Activated CD8-positive, alpha-beta memory T cell treated with anti-CD3 and anti-CD28 coated beads for 1 hour (primary cell): ENCODE results near the gene SLC16A7.

ENCODE experiments used
- DNase-seq, 2 donors: peaks; one replicate each; pipeline ENCODE4 v3.0.0-alpha.2; 2020; ENCODE audit warnings: low read depth in 1 of 2; ENCODE audit errors: extremely low read depth in 1 of 2

Gene SLC16A7

DNA sequence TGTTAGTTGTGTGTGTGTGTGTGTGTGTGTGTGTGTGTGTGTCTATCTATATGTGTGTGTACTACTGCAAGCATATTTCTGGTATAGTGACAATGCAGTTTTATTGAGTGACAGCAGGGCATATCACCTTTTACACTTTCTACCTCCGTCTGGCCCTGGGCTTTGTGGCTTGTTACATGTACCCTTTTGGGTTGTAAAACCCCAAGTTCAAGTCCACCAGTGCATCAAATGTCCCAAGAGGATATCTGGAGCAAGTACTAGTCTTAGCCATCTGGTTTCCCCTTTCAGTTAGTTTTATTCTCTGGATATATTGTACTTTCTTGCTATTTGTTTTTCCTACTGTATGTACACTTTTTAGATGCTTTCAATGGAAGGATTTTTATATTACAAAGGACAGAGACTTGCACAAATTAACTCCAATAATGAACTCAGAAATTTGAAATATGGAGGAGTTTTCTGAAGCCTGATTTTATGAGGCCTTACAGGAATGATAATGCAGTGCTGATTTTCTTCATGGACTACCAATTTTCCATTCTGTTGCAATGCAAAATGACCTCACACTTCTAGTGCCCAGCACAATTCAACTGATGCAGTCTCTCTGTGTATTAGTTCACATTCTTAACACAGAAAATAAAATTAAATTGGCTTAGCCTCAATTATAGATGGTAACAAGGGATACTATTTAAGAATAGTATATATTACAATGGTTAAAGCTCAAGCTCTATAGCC, 29.1 kb downstream of the SLC16A7 start:
- DNase-seq: no peak

DNA sequence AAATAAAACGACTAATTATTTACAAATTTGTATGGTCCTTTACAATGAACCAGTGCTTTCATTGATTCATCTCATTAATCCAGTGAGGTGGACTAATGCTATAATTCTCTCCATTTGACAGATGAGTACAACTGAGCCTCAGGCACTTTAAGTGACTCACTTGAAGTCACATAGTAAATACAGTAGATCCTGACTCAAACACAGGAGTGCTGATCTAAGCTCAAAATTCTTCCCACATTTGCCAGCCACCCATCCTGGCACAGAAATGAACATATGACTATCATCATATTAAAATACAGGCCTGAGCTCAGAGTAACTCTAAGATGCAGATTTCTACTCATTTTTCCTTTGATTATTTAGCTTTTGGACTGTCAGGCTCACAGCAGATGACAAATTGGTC, 30.6 kb downstream of the SLC16A7 start:
- no peak for DNase-seq

DNA sequence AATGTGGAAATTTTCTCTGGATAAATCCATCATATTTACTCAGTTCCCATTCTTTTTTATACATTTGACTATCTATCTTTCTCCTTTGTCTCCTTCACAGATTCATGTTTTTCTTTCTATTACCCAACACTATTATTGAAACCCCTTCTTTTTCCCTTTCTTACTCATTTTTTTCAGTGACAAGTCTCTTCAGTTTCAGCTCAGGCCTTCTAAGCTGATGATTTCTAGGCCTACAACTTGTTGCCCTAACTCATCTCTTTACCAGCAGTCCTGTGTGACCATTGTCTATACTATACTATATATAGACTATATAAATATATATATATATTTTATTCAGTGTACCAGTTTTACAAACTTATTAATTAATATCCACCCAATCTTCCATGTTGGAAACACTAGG, 31.8 kb downstream of the SLC16A7 start:
- DNase-seq: no peak

DNA sequence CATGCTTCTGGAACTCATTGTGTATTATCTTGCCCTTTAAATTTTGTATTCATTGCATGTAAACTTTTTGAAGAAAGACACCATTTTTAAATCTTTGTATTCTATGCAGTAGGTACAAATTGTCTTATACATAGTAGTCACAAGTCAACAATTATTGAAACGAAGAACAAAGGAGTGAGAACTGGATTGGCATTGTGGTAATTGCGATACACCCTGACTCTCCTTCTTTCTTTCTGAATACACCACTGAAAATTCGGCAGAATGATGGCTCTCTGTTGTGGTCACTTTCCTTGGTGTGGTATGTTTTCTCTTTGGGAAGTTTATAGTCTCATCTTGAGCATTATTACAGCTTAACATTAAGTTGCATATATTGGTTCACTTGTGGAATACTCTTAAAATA, 34.1 kb downstream of the SLC16A7 start:
- no peak for DNase-seq

DNA sequence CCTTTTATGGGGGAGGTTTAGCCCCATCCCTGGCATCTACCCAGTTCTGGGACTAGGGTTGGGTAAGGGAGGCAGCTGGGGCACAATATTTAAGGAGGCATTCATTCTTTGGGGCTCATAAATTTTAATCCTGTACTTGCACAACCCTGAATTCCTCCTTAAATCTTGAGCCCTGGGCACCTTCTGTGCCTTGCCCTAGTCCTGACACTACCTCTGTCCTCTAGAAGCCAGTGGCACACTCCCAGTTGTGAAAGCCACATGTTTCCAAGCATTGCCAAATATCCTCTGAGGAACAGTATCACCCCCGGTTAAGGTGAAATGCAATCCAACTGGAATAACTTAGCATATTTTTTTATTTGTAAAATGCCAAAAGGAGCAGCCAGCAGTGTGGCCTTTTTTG, 36.6 kb downstream of the SLC16A7 start:
- no peak for DNase-seq

DNA sequence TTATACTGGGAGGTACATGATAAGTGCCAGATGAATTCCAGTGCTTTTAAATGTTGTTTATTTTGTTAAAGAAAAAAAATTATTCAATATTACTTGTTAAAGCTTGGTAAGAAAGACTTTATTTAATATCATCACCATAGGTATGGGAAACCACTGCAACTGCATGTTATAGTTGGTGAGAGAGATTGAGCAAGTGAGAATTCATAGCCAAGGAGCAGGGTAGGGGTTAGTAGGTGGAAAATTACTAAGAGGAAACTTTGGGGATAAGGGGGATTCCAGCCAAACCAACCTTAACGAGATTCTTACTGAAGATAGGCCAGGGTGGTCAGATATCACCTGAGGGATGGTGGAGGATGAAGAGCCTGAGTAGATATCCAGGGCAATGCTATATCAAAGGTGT, 38.4 kb downstream of the SLC16A7 start:
- no peak for DNase-seq

DNA sequence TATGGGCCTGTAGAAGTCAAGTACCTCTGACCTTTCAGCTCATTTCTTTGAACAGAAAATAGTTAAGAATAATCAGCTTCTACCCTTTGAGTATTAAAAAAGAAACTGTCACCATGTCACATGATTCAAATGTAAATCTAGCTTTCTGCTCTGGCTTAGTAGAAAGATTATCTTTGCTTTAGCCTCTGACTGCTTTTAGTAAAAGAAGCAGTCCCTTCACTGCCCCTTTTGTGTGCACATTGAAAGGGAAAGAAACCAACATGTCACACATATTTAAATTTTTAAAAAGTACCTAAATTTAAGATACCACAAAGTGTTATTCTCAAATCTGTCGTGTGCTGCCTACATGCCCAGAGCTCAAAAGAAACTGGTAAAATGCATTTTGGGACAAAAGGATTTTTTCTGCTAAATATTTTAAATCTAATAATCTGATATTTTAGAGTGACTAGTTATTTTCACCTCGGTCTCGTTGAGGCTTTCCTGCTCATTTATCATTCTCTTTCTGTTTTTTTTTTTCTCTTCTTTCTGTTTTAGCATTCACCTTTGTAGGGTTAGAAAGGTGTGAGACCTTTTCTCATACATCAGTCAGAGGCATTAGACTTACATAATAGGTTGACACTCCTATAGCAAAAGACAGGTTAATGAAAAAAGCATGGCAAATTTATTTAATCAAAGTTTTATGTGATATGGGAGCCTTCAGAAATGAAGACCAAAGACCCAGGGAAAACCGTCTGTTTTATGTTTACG, 41.3 kb downstream of the SLC16A7 start:
- DNase-seq: no peak

DNA sequence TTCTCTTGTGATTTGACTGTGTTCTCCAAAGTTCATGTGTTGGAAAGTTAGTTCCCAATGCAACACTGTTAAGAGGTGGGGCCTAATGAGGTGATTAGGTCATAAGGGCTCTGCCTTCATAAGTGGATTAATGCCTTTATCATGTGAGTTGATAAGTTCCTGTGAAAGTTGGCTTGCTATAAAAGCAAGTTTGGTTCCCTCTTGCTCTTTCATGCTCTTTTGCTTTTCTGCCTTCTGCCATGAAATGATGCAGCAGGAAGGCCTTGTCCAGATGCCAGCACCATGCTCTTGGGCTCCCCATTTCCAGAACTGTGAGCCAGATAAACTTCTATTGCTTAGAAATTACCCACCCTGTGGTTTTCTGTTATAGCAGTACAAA, 41.9 kb downstream of the SLC16A7 start:
- no peak for DNase-seq

GRCh38 chr12:59643550-59643949, 47.7 kb downstream of the SLC16A7 start:
- no peak for DNase-seq

GRCh38 chr12:59645242-59645641, 49.4 kb downstream of the SLC16A7 start:
- DNase-seq: no peak

DNA sequence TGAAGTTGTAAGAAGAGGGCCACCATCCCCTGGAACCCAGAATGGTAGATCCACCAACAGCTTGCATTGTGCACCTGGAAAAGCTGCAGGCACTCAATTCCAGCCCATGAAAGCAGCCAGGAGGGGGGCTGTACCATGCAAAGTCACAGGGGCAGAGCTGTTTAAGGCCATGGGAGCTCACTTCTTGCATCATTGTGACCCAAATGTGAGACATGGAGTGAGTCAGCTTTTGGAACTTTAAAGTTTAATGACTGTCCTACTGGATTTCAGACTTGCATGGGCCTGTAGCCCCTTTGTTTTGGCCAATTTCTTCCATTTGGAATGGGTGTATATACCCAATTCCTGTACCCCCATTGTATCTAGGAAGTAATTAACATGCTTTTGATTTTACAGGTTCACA, 50.8 kb downstream of the SLC16A7 start:
- no peak for DNase-seq

DNA sequence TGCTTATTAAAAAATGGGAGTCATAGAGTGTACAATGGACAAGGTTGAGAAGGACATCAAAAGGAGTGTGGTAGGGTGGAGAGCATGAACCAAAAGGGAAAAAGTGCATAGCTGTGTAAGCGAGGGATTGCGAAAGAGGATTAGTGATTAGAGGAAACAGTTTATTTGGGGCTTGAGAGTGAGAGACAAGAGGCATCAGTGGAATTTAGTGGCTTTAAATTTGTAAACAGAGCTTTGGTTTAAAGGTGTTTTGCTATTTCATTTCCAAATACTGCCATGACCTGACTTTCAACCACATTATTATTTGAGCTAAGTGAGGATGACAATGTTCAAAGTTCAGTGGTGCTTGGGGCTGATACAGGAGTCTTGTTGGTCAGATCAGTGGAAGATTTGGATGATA, 53.4 kb downstream of the SLC16A7 start:
- no peak for DNase-seq

DNA sequence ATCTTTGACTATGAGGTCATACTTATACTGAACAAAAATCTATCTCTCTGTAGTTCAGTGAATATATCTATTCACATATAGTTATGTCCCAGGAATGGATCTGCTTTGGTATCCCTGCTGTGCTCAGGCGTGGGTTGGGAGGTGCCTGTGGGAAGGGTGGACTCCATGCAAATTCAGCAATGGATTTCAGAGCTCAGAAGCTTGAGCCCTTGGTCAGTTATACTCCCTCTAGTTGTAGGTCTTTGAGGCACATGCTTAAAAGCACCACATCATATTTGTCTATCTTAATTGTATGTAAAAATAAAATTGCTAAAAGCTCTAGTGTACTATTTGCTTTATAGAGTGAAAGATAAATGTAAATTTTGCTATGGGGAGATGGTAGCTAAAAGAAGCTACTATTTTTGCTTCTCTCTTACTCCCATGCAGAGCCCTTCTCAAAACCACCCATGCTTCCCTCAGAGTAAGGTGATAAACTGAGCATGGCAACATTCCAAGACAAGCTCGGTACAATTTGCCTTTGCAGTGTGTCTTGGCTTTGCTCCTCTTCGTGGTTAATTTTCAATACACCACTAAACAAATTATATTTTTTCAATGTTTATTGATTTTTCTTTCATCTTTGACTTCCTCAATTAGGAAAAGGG, 54.9 kb downstream of the SLC16A7 start:
- no peak for DNase-seq

- DNase-seq: no peak
These were observed 55.5 kb downstream of the SLC16A7 start for GRCh38 chr12:59651229-59651920.

DNA sequence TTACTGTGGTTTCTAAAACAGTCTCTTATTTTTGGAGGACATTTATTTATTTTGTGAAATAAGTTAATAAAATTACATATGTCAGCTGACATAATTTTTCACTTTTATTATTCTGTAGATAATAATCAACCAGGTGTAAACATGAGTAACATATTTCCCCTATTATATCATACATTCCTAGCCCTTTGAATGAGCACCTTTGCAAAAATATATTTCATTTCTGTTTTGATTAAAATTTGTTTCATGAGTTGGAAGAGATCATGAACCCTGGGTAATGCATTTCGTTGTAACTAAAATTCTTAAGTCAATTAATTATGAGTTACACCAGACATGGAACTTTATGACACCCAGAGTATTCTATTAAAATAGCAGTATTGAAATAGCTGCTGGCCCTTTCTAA, 56.3 kb downstream of the SLC16A7 start:
- no peak for DNase-seq

DNA sequence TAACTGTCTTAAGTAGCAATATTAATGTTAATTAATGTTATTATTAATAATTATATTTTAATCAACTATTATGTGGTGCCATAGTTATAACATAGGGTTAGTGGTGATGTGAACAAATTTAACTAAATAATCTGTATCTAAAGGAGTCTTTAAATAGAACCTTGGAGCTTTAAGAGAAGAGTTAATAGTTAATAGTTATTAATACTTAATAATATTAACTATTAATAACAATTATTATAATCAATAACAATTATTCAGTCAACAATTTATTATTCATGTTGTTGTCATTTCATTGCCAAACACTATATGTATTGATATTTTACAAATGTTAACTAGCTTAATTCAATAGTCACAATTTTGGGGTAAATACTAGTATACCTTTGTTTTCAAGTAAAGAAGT, 58.2 kb downstream of the SLC16A7 start:
- DNase-seq: no peak

GRCh38 chr12:59657266-59657665, 61.4 kb downstream of the SLC16A7 start:
- no peak for DNase-seq

- DNase-seq: no peak
These were observed 61.9 kb downstream of the SLC16A7 start for GRCh38 chr12:59657711-59658110.

DNA sequence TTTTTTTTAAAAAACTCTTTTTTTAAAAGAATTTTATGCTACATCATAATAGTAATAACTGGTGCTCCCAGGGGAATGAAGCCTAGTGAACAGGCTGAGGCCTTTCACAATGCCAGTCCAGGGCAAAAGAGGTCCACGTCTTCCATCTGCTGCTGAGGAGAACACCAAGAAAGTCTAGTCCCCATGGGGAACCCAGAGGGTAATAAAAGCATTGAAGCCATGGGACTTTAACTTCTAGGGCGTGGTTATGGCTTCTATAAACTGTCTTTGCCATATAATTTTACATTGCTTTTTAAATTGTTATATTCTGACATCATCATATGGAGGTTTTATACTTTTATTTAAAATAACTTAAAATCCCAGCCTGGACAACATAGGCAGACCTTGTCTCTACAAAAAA, 64.3 kb downstream of the SLC16A7 start:
- DNase-seq: no peak

- DNase-seq: no peak
These were observed 65.2 kb downstream of the SLC16A7 start for GRCh38 chr12:59660921-59661597.

GRCh38 chr12:59664495-59664894, 68.7 kb downstream of the SLC16A7 start:
- DNase-seq: no peak
